ENCODE data around the gene MAP3K12. TPM values are rescaled to one million over a fixed set of nuclear protein-coding genes. Genes with fewer than 3 reads are reported as not detected.

MAP3K12 gene
- total RNA-seq, 1 experiment from 2014 or later = 14.7 TPM

- peaks cover 72% of the 10 kb centered on the region for H4K20me1 ChIP-seq (ENCODE audit: insufficient read depth)
- H3K4me3 ChIP-seq = no peak overlapping the region; the same call in 1 of the 2 replicates
- POLR2A ChIA-PET (ENCODE audit: unreplicated experiment) = interaction anchor here (0.6 kb wide), 1 partner anchor 28 kb away, joined by 5 read pairs; no protein-coding TSS in a partner anchor
- H3K79me2 ChIP-seq (ENCODE audit: low read depth) = peaks cover 76% of the 10 kb centered on the region
- TF ChIP-seq CTCF (conservative IDR thresholded peaks at IDR 0.05) (no peak), EZH2 (IDR thresholded peaks at IDR 0.05; ENCODE audit: low read depth) (no peak)
- no TSS peak for BruUV-seq (replicated peaks)
- H2AFZ ChIP-seq = no peak overlapping the region
- H3K4me2 ChIP-seq = no peak overlapping the region
- intact Hi-C loops (cut with micrococcal nuclease; ENCODE audit: unreplicated experiment) = loop anchor here (5.0 kb wide), 1 partner anchor 48 kb away; the partner anchor contains the start of gene TARBP2
- CTCF ChIA-PET = no interaction called here
- H3K9me3 ChIP-seq (ENCODE audit: insufficient read depth, low read depth) = no peaks in the 10 kb centered on the region
- H3K9me2 ChIP-seq (ENCODE audit: insufficient read depth) = no peaks in the 10 kb centered on the region
- no peak overlapping the region for H3K27ac ChIP-seq
- peaks cover 66% of the 10 kb centered on the region for H3F3A ChIP-seq (ENCODE audit: insufficient read depth, low read depth)
- H3K27me3 ChIP-seq (ENCODE audit: insufficient read depth, low read depth) = no peaks in the 10 kb centered on the region
- H3K4me1 ChIP-seq (replicated peaks; ENCODE audit: insufficient read depth) = peaks cover 16% of the 10 kb centered on the region
- DNase-seq = no peak
- H3K36me3 ChIP-seq (ENCODE audit: low read depth) = peaks cover 61% of the 10 kb centered on the region
These were observed 44.6 kb downstream of the MAP3K12 start for GRCh38 chr12:53454707-53455106.

GRCh38 chr12:53453953-53454640 is 45.2 kb downstream of the MAP3K12 start:
- peaks cover 66% of the 10 kb centered on the region for H4K20me1 ChIP-seq (ENCODE audit: insufficient read depth)
- no peaks in the 10 kb centered on the region for H3K27me3 ChIP-seq (ENCODE audit: insufficient read depth, low read depth)
- ChIA-PET CTCF (no interaction called here), POLR2A (ENCODE audit: unreplicated experiment) (no interaction called here)
- intact Hi-C loops (cut with micrococcal nuclease; ENCODE audit: unreplicated experiment) = loop anchor here (5.0 kb wide), 1 partner anchor 48 kb away; the partner anchor contains the start of gene TARBP2
- peak overlapping the region; percentile 82 for H3K4me2 ChIP-seq
- TF ChIP-seq CTCF (conservative IDR thresholded peaks at IDR 0.05) (no peak), EZH2 (IDR thresholded peaks at IDR 0.05; ENCODE audit: low read depth) (no peak)
- H2AFZ ChIP-seq = no peak overlapping the region
- H3K9me3 ChIP-seq (ENCODE audit: insufficient read depth, low read depth) = no peaks in the 10 kb centered on the region
- no TSS peak for BruUV-seq (replicated peaks)
- H3K36me3 ChIP-seq (ENCODE audit: low read depth) = peaks cover 55% of the 10 kb centered on the region
- H3K79me2 ChIP-seq (ENCODE audit: low read depth) = peaks cover 70% of the 10 kb centered on the region
- peaks cover 69% of the 10 kb centered on the region for H3F3A ChIP-seq (ENCODE audit: insufficient read depth, low read depth)
- no peaks in the 10 kb centered on the region for H3K9me2 ChIP-seq (ENCODE audit: insufficient read depth)
- peaks cover 16% of the 10 kb centered on the region for H3K4me1 ChIP-seq (replicated peaks; ENCODE audit: insufficient read depth)
- DNase-seq = no peak
- peak overlapping the region; percentile 84 for H3K4me3 ChIP-seq
- no peak overlapping the region for H3K27ac ChIP-seq

GRCh38 chr12:53452159-53453077 is 46.8 kb downstream of the MAP3K12 start:
- H3K4me1 ChIP-seq (replicated peaks; ENCODE audit: insufficient read depth) = peaks cover 16% of the 10 kb centered on the region
- no peaks in the 10 kb centered on the region for H3K9me3 ChIP-seq (ENCODE audit: insufficient read depth, low read depth)
- peak overlapping the region; percentile 84 for H3K4me3 ChIP-seq
- H3K9me2 ChIP-seq (ENCODE audit: insufficient read depth) = no peaks in the 10 kb centered on the region
- peaks cover 53% of the 10 kb centered on the region for H3K79me2 ChIP-seq (ENCODE audit: low read depth)
- no TSS peak for BruUV-seq (replicated peaks)
- peaks cover 70% of the 10 kb centered on the region; the same call in 1 of the 2 replicates for H3F3A ChIP-seq (ENCODE audit: insufficient read depth, low read depth)
- CTCF ChIA-PET = interaction anchor here (0.7 to 1.1 kb wide), 4 partner anchors 31 to 1239 kb away, joined by 4 to 21 read pairs (median 8); no protein-coding TSS in a partner anchor
- intact Hi-C loops (cut with micrococcal nuclease; ENCODE audit: unreplicated experiment) = loop anchor here (1.0 to 5.0 kb wide), 2 partner anchors 11 to 50 kb away; partner anchors contain the start of genes PRR13 and TARBP2
- no peaks in the 10 kb centered on the region for H3K27me3 ChIP-seq (ENCODE audit: insufficient read depth, low read depth)
- H3K36me3 ChIP-seq (ENCODE audit: low read depth) = peaks cover 40% of the 10 kb centered on the region
- peak; percentile 48; the same call in 1 of the 2 replicates for TF ChIP-seq CTCF (conservative IDR thresholded peaks at IDR 0.05)
- TF ChIP-seq EZH2 (IDR thresholded peaks at IDR 0.05; ENCODE audit: low read depth) = no peak
- peak; percentile 55 to 82 for DNase-seq
- H3K4me2 ChIP-seq = peak overlapping the region; percentile 82
- peak overlapping the region; percentile 91 for H3K27ac ChIP-seq
- peak overlapping the region; percentile 66 for H2AFZ ChIP-seq
- POLR2A ChIA-PET (ENCODE audit: unreplicated experiment) = interaction anchor here (0.9 kb wide), 1 partner anchor 34 kb away, joined by 3 read pairs; no protein-coding TSS in a partner anchor
- peaks cover 49% of the 10 kb centered on the region for H4K20me1 ChIP-seq (ENCODE audit: insufficient read depth)

Measured in PC-9 (cell line).